ENCODE results near the gene TMEM179B. TPM values are rescaled to one million over a fixed set of nuclear protein-coding genes. Genes with fewer than 3 reads are reported as not detected.

The TMEM179B gene
- total RNA-seq, 4 donors from 2014 or later, result 62.9 to 82.6 (median 81.0) TPM

DNA sequence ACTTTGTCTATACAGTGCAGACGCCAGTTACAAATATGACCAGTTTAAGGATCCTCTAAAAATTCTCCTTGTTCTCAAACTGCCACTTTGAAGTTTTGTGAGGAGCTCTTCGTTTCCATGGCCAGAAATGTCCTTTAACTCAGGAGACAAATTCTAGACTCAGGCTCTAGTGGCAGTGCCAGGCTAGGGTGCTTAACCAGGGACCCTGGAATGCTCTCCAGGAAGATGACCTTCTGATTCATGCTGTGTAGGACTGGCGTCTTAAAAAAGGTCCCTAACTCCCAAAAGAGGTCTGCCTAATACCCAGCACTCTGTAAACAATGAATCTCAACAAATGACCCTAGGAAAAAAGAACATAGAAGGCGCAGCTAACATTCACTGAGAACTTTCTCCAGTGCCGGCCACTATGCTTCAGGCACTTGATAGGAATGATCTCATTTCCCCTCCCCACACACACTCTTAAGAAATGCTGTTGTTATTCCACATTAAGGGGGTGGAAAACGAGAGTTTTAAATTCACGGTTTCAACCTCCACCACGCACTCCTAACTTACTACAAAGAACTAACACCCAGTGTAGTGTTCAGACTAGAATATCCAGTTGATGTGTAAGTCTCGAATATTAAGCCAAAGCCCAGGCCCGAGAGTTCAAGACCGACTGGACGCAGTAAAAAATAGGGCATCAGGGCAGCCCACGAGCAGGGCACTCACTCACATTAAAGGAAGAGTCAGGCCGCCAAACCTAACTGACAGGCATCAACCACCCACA, 17.3 kb downstream of the TMEM179B start:
- 2 to 3% methylated on average over 14 of the region's 14 CpGs for WGBS, 2 donors
- DNase-seq (ENCODE audit: low spot score in 2 of 2), result no peak

DNA sequence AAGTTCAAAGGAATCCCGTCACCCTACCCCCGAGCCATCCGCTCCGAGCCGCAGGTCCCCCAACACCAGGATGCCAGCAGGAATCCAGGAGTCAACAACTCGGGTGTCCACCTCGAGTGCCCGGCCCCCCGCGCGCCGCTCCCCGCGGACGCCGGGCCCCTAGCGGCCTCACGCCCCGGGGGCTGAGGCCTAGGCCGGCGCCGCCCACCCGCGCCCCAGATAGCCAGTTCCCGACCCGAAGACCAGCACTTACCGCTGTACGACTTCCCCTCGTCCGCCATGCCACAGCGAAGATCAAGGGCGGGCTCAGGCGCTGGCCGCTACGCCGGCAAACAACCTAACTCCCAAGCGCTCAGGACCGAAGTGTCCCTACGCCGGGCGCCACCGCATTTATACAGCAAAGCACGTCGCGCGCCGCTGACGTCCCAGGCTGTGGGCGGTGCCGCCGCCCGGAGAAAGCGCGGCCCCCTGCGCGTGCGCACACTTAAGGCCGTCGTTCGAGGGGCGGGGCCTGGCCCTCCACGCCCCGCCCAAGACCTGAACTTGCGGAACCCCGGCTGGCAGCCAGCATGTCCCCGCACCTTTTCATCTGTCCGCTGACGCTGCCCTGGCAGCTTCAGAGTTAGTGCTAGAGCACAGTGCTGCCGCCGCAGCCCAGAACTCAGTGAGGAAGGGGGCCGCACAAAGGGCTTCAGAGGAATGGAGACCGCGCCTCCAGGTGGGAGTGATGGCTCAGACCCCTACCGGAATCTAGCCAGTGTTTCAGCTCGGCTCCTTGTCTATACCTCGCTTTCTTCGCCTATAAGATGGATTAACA, 18.1 kb downstream of the TMEM179B start, which contains the start of gene NXF1:
Gene NXF1, minus strand, starts transcription at position 365 of the 817 bp plus-strand sequence. Its CDS starts 84 bp downstream, at position 281.
- peak in 1 of 2 donors; percentile 96 for TF ChIP-seq POLR2A (IDR thresholded peaks at IDR 0.05)
- TF ChIP-seq, protein P1, sequence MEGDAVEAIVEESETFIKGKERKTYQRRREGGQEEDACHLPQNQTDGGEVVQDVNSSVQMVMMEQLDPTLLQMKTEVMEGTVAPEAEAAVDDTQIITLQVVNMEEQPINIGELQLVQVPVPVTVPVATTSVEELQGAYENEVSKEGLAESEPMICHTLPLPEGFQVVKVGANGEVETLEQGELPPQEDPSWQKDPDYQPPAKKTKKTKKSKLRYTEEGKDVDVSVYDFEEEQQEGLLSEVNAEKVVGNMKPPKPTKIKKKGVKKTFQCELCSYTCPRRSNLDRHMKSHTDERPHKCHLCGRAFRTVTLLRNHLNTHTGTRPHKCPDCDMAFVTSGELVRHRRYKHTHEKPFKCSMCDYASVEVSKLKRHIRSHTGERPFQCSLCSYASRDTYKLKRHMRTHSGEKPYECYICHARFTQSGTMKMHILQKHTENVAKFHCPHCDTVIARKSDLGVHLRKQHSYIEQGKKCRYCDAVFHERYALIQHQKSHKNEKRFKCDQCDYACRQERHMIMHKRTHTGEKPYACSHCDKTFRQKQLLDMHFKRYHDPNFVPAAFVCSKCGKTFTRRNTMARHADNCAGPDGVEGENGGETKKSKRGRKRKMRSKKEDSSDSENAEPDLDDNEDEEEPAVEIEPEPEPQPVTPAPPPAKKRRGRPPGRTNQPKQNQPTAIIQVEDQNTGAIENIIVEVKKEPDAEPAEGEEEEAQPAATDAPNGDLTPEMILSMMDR (IDR thresholded peaks at IDR 0.05), result no peak
- WGBS, 2 donors, result 0 to 1% methylated on average over 26 to 45 of the region's 77 CpGs
- H3K4me3 ChIP-seq (ENCODE audit: low read depth, poor library complexity, severe bottlenecking), result peak within 1 kb of the TSS; percentile 97
- intact Hi-C loops (cut with DNase I; ENCODE audit: low total_unique reads), result no loop called here
- peak; percentile 92 to 99 for DNase-seq (ENCODE audit: low spot score in 2 of 2)

More for the DNA sequence above, 17.3 kb downstream of the TMEM179B start:
- intact Hi-C loops (cut with DNase I; ENCODE audit: low total_unique reads), result no loop called here
- no peak for TF ChIP-seq POLR2A (IDR thresholded peaks at IDR 0.05)
- TF ChIP-seq, protein P1 (IDR thresholded peaks at IDR 0.05), result no peak
- H3K4me3 ChIP-seq (ENCODE audit: low read depth, poor library complexity, severe bottlenecking), result peak overlapping the region; percentile 97

DNA sequence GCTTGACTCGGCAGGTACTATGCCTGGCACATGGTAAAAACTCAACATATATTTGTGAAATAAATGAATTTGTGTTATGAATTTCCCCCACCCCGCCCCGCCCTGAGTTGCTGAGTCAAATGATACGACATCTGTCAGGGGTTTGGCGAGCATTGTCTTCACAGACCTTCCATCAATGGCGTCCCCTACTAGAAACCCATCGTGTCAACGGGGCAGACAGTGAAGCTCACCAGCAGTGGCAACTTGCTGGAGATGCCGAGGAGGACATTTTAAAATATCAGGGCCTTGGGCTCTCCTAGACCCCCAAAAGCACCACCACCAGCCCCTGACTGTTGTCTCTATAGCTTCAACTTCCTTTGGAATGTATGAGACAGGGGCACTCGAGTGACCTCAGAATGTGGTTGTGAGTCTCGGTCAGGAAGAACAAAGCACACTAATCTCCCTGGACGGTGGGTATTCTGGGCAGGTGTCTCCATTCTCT, 18.8 kb downstream of the TMEM179B start:
- intact Hi-C loops (cut with DNase I; ENCODE audit: low total_unique reads), result no loop called here
- no peak for DNase-seq (ENCODE audit: low spot score in 2 of 2)
- TF ChIP-seq POLR2A (IDR thresholded peaks at IDR 0.05), result no peak
- TF ChIP-seq, protein P1 (IDR thresholded peaks at IDR 0.05), result no peak
- H3K4me3 ChIP-seq (ENCODE audit: low read depth, poor library complexity, severe bottlenecking), result peak overlapping the region; percentile 42
- WGBS, 2 donors, result 24 to 26% methylated on average over 12 of the region's 12 CpGs

DNA sequence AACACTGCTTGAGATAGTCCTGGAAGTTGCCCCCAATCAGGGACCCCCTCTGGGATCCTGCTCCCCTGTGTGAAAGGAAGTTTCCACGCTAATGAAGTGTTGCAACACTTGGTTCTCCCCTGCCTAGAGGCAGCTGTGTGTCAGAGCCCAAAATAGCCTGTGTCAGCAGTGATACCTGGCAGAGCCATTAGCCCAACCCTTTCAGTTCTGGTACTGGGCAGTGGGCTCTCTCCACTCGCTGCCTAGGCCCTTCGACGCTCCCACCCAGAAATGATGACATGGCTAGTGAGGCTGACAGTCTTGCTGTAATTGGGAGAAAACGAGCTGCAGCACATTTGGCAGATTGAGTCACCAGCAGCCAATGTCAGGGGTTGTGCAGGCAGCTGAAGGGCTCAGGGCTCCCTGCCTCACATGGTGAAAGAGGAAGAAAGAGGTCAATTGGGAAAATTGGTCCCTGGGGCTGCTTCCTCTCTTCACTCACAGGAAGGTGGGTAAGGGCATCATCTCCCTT, 19.5 kb downstream of the TMEM179B start:
- peak in 1 of 2 donors; percentile 49 for DNase-seq (ENCODE audit: low spot score in 2 of 2)
- intact Hi-C loops (cut with DNase I; ENCODE audit: low total_unique reads), result no loop called here
- no peak overlapping the region for H3K4me3 ChIP-seq (ENCODE audit: low read depth, poor library complexity, severe bottlenecking)
- no peak for TF ChIP-seq POLR2A (IDR thresholded peaks at IDR 0.05)
- TF ChIP-seq, protein P1 (IDR thresholded peaks at IDR 0.05), result no peak
- 49 to 60% methylated on average over 5 of the region's 5 CpGs for WGBS, 2 donors

DNA sequence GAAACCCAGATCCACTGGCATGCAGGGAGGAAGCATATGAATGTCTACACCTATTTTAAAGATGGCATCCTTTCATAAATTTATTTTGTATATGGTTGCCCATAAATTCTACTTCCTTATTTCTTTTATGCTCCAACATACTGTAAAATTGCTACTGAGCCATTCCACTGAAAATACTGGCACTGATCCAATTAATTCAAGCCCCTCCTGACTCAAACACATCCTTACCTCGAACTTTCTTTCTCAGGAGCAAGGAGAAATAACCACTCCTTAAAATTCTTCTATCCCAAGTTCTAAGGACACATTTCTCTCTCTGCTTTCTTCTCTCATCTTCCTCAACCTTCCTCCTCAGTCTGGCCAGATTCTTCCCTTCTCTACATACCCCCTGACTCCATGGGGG, 23.5 kb downstream of the TMEM179B start:
- DNase-seq (ENCODE audit: low spot score in 2 of 2), result no peak
- WGBS, 2 donors, result 24 to 29% methylated on average over 1 of the region's 1 CpG
- TF ChIP-seq POLR2A (IDR thresholded peaks at IDR 0.05), result no peak
- TF ChIP-seq, protein P1 (IDR thresholded peaks at IDR 0.05), result no peak
- intact Hi-C loops (cut with DNase I; ENCODE audit: low total_unique reads), result no loop called here
- no peak overlapping the region for H3K4me3 ChIP-seq (ENCODE audit: low read depth, poor library complexity, severe bottlenecking)

Data from lower leg skin (tissue), 4 donors.